GM12892 (cell line): Measurements from ENCODE around the gene MACROD2.

Source experiments
- DNase-seq: peaks from one replicate; pipeline ENCODE4 v3.0.0; 2011; ENCODE audit not compliant: insufficient read length
- FAIRE-seq: peaks from 2 replicates; lab custom pipeline; 2011; peaks lifted over from hg19 to GRCh38; lab: Jason Lieb, UNC
- POLR2A ChIP-seq: IDR thresholded peaks from 2 replicates; pipeline ENCODE4 v1.6.1; 2011; ENCODE audit warnings: low read depth, low read length, control low read depth
- POLR2AphosphoS5 ChIP-seq: IDR thresholded peaks from 2 replicates; pipeline ENCODE4 v1.6.1; 2011; ENCODE audit warnings: low read depth, low read length, control low read depth
- TAF1 ChIP-seq: IDR thresholded peaks from 2 replicates; pipeline ENCODE4 v1.6.1; 2011; ENCODE audit warnings: low read depth, mild to moderate bottlenecking, control low read depth, low read length, borderline replicate concordance

The MACROD2 gene

DNA sequence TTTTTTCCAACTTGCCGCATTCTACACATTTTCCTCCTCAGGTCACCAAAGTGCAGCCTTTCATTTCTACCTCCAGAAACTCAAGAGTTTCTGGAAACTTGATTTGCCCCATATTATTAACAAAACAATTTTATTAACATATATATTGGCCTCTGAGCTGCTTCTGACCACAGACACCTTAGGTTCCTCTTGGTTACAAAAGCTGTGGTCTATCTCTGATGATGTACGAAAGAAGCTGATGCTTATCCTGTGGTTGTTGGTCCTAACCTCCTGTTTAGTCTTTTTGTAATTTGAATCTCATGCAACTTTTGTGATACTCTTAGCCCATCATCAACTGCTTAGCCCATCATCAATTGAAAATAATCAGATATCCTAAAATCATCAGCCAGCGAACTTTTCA, 1842.2 kb downstream of the MACROD2 start:
- no peak for TF ChIP-seq TAF1
- no peak for TF ChIP-seq POLR2A
- no peak for TF ChIP-seq POLR2AphosphoS5
- DNase-seq (no peak), FAIRE-seq (no peak)

DNA sequence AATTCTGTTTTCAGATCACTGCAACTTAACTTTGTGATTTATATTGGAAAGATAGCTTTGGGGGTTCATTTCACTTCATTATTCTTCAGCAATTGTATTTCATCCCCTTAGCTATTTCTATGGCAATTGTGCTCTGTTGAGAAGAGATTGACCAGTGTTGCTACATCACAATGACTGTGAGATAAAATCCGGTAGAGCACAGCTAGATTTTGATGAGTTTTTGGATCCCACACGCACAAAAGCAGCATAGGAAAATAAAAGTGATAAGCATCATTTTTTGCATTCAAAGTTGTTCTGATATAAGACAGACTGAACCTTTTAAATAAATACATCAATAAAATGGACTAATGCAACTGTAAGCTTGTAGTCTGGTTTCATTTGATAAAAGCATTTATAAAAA, 1843.2 kb downstream of the MACROD2 start:
- DNase-seq (no peak), FAIRE-seq (no peak)
- TF ChIP-seq TAF1 = no peak
- TF ChIP-seq POLR2A = no peak
- TF ChIP-seq POLR2AphosphoS5 = no peak

DNA sequence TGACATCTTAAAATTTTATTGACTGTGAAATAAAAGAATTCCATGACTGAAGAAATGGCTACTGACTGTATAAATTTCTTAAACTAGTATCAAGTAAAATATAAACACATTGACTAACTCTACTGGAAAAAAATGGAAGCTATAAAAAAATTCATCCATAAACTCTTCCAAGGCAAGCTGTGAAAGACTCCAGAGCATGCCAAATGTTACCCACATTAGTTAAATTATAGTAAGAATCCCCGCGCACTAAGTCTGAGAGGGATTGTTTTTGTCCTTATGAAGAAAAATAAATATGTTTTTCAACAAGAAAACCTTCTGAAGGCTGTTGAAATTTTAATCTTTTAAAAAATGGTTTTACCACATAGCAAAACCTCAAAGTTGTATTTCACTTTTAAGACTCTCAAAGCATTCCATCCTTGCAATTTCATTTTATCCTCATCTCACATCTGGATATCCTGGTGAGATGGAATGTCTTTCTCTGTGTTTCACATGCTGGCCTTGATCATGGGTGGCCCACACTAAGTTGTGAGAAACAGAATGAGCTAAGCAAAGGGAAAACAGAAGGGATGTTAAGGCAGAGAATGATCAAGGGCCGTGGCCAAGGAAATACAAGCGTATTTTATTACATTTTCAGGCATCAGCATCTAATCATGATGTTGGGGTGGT, 1845.5 kb downstream of the MACROD2 start:
- DNase-seq = no peak
- TF ChIP-seq POLR2AphosphoS5 (no peak), TAF1 (no peak), POLR2A (no peak)
- no peak for FAIRE-seq

DNA sequence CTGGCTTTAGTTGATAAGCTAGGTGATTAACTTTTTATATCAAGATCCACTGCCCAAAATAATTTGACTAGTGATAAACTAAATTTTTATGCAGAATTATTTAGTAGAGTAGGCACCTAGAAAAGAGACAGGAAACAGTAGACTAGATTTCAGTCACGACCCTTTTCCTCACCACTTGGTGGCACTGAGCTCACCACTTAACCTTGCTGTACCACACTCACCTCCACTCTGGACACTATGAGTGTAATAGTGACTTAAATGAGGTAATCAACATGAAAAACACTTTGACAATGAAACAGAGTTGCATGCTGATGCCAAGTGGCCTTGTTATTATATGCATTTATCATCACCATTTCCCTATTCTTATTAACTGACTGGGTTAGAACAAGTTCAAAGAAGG, 1847.6 kb downstream of the MACROD2 start:
- TF ChIP-seq POLR2AphosphoS5 (no peak), POLR2A (no peak), TAF1 (no peak)
- FAIRE-seq (no peak), DNase-seq (no peak)

DNA sequence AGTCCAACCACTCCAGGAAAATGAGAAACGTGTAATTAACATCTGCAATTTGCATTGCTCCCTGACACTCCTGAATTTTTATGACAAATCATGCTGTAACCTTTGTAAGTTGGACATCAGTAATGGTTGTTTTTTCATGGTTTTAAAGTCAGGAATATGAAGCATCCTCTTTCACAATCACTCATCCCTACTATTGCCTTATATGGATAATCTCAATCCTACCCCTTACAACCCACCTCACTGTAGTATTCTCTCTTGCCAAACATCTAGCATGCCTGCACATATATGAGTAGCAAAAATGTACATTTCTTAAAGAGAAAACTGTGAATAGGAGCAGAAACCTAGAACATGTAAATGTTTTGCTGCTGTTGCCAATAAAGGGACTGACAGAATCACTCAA, 1848.5 kb downstream of the MACROD2 start:
- no peak for FAIRE-seq
- DNase-seq = no peak
- TF ChIP-seq POLR2A (no peak), POLR2AphosphoS5 (no peak), TAF1 (no peak)

DNA sequence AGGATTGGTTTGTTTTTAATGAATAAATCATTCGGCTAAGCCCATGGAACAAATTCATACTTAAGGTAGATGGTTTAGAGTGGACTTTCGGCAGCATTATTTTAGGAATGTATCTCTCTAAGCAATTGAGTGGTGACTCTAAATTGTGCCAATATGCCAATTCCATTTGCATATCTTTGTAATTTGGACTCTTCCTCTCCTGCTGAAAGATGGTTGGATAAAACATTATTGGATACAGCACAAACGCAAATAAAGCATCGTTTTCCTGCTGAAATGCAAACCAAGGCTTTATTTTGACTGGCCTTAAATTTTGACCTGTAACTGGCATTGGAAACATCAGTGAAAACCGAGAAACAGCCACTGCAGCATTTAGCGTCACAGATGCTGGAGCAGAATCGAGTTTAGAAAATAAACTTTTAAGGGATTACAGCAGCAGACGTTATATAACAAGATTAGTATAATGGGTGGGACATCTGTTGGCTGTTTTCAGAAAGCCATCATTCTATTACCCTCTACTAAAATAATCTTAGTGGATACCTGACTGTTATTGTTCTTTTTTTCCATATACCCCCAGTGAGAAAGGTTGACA, 1852.0 kb downstream of the MACROD2 start:
- TF ChIP-seq POLR2AphosphoS5 (no peak), TAF1 (no peak), POLR2A (no peak)
- DNase-seq (no peak), FAIRE-seq (no peak)

DNA sequence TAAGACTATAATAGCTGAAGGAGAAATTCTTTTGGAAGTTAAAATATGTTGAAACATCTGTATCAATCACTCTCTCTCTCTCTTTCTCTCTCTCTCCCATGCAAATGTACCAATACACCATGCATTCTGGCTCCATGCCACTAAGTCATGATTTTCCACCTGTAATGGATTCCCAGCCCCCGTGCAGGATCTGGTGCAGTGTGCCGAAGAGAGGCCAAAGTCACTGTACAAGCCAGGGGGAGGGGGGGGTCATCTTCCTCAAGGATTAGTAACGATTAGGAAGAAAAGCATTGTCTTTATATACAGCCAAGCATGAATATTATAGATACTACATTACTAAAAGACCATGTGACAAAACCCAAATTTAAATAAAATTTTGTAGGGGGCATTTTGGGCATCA, 1852.8 kb downstream of the MACROD2 start:
- FAIRE-seq = no peak
- TF ChIP-seq TAF1 (no peak), POLR2AphosphoS5 (no peak), POLR2A (no peak)

DNA sequence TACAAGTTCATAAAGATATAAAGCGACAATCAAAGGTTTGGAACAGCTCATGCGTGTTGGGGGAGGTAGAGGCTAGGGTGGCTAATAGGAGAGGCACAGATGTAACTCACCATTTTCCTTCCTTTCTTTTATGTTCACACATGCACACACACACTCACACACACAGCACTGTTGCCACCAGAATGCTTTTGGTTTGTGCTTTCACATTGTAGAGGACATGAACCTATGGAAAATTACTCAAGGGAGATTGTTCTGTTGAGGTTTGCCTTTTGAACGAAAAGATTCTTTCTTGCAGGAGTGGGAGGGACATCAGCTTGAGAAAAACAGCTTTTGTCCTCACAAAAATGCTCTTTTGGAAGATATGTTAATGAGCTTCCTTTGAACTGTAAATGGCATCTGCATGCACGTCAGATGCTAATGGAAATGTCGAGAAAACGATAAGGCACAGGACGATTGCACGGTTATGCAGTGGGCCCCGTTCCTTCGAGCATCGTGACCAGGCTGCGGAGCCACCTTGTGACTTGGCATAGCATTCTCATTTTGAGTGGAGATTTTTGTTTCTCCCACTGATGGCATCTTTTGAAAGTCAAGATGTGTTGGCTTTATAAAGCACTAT, 1853.8 kb downstream of the MACROD2 start:
- TF ChIP-seq POLR2AphosphoS5 = no peak
- no peak for TF ChIP-seq TAF1
- no peak for TF ChIP-seq POLR2A
- no peak for DNase-seq
- no peak for FAIRE-seq

More for the DNA sequence above, 1852.8 kb downstream of the MACROD2 start:
- DNase-seq = no peak

DNA sequence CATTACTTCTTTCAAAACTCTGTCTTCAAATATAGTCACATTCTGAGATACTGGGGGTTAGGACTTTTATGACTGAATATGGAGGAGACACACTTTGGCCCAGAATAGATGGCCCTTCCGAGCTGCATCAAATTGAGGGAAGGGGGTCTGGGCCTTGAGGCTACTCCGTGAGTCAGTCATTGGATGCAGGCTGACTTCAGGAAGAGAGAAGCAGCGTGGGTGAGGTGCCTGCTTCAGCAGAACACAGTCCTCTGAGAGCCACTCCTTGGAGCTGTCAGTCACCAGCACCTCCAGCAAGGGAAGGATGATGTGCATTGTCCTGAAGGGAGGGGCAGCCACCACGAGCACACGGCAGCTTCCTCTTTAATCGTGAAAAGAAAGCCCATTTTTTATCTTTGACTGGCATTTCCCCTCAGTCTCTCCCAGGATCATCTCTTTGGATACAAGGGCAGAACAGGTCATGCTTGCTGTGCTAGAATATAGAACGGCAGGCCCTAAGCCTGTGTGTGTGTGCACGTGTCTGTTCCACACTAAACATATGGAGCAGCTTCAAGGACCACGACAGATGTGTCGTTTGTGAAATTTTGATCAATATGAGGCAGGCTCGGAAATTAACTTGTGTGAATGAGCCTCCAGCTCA, 1856.4 kb downstream of the MACROD2 start:
- TF ChIP-seq POLR2A (no peak), TAF1 (no peak), POLR2AphosphoS5 (no peak)
- FAIRE-seq = no peak
- no peak for DNase-seq

DNA sequence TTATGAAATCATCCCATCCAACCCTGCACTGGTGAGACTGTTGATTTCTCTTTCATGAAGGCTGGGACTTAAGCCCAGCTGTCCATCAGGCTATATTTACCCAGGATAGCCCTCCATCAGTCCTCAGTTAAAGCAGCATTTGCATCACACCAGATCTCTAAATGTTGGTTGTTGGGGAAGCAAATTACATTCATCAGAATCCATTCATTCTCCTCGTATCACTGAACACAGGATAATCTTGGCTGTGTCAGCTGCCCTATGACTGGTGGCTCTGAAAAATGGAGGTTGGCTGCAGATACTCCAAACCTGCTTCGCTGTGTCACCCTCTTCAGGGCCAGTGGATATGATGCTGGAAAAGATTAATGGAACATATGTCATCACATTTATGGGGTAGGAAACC, 1859.6 kb downstream of the MACROD2 start:
- TF ChIP-seq POLR2AphosphoS5 = no peak
- DNase-seq = no peak
- no peak for FAIRE-seq

DNA sequence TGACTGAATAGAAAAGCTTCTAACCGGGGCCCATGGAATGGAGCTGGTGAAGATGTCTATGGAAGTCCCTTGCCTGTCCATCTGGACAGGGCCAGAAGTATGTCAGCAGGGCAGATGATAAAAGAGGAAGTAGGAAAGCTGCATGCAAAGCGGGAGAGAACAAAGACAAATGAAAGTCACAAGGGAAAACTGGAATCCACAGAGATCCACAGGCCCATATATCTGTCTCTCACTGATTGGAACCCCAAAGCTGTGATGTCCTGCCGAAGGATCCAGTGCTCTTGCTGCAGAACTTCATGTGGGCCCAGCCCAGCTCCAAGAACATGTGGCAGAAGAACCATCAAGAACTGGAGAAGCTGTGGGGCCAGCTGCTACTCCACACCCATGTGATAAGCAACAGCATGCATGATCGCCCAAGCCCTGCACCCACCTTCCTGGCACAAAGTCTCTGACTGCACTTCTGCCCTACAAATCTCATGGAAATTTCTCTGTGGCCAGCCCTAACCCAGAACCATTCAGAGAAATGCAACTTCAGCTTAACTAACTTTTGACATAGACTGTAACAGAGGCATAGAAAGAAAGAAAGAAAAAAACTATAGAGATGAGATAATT, 1862.0 kb downstream of the MACROD2 start:
- TF ChIP-seq POLR2A = no peak
- TF ChIP-seq TAF1 = no peak
- no peak for TF ChIP-seq POLR2AphosphoS5
- DNase-seq (no peak), FAIRE-seq (peak; percentile 42)

DNA sequence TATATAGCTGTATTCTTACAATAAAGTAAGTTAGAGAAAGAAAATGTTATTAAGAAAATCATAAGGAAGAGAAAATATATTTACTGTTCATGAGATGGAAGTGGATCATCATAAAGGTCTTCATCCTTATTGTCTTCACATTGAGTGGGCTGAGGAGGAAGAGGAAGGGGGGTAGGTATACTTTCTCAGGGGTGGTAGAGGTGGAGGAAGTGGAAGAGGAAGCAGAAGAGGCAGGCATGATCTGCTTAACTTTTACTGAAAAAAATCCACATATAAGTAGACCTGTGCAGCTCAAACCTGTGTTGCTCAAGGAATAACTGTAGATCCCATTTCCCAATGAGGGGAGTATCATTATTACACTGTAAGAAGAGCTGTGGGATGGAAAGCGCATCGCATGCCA, 1863.7 kb downstream of the MACROD2 start:
- no peak for TF ChIP-seq POLR2AphosphoS5
- no peak for TF ChIP-seq POLR2A
- TF ChIP-seq TAF1 = no peak
- DNase-seq = no peak

More for the DNA sequence above, 1863.7 kb downstream of the MACROD2 start:
- FAIRE-seq = no peak
